HG03039 (cell line): ENCODE results near the gene SLC4A1AP.

Experiments
- ATAC-seq: cut with Tn5 transposase; IDR thresholded peaks from one replicate; pipeline ENCODE4 v1.9.1; 2021; ENCODE audit warnings: mild to moderate bottlenecking, moderate library complexity; ENCODE audit not compliant: unreplicated experiment

The SLC4A1AP gene

DNA sequence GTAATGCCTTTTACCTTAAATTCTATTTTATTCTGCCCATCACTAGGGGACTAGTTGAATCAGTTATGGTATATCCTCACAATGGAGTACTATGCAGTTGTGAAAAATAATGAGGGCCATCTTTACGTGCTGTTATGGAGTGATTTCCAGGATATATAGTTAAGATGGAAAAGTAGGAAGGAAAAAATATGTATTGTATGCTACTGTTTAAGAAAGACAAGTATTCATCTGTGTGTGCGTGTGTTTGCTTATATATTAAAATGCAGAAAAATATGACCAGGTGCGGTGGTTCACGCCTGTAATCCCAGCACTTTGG is 75.3 kb downstream of the SLC4A1AP start:
- ATAC-seq: no peak

DNA sequence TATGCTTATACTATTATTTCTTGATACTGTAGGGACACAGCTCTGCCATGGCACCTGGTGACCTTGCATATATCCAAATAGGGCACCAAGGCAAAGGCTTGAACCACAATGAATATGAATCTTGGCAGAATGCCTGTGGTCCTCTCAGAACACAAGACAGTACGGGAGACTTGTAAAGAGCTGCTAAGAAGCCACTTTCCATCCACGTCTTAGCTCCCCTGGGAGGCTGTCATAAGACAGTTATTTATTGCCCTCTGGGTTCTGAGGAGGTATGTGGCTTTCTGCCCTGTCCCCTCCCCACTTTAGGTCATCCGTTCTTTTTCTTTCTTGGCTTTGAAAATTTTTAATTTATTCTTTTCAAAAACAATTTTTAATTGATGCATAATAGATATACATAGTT is 78.0 kb downstream of the SLC4A1AP start:
- ATAC-seq: no peak

DNA sequence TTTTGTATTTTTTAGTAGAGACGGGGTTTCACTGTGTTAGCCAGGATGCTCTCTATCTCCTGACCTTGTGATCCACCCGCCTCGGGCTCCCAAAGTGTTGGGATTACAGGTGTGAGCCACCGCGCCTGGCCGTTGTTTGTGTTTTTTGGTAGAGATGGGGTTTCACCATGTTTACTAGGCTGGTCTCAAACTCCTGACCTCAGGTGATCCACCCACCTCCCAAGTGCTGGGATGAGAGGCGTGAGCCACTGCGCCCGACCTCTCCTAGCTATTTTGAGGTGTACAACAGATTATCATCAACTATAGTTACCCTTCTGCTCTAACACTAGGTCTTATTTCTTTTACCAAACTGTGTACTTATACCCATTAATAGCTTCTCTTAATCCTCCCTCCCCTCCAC is 78.9 kb downstream of the SLC4A1AP start:
- no peak for ATAC-seq
